Activated CD4-positive, CD25-positive, alpha-beta regulatory T cell (primary cell): ENCODE results near the gene LAMB1.
"Not testable (repeated sequence)": the region's sequence is repeated elsewhere in the genome, so short reads cannot be mapped to it uniquely, and the experiment has no call there.

Experiments
- DNase-seq, 4 experiments: peaks; one replicate each; lab custom pipeline; 2025; lab: John Stamatoyannopoulos, UW

The LAMB1 gene

GRCh38 chr7:107971613-107972012 is 31.3 kb downstream of the LAMB1 start:
- no peak for DNase-seq

GRCh38 chr7:107971100-107971499 is 31.9 kb downstream of the LAMB1 start:
- DNase-seq: no peak

GRCh38 chr7:107969856-107970255 is 33.1 kb downstream of the LAMB1 start:
- no peak for DNase-seq

- DNase-seq: no peak
Measured at GRCh38 chr7:107968449-107968848, 34.5 kb downstream of the LAMB1 start.

- DNase-seq: no peak
Measured at GRCh38 chr7:107967420-107967819, 35.5 kb downstream of the LAMB1 start.

GRCh38 chr7:107966711-107967110 is 36.2 kb downstream of the LAMB1 start:
- DNase-seq: no peak

GRCh38 chr7:107964510-107964909 is 38.5 kb downstream of the LAMB1 start:
- DNase-seq: no peak

- no peak for DNase-seq
Measured at GRCh38 chr7:107962817-107963216, 40.1 kb downstream of the LAMB1 start.

- no peak for DNase-seq
Measured at GRCh38 chr7:107961405-107961804, 41.6 kb downstream of the LAMB1 start.

- DNase-seq: no peak
Measured at GRCh38 chr7:107960272-107960671, 42.7 kb downstream of the LAMB1 start.

- no peak for DNase-seq
Measured at GRCh38 chr7:107959527-107959898, 43.4 kb downstream of the LAMB1 start.

GRCh38 chr7:107958764-107959526 is 44.0 kb downstream of the LAMB1 start:
- no peak for DNase-seq

GRCh38 chr7:107957436-107957835 is 45.5 kb downstream of the LAMB1 start:
- no peak for DNase-seq

GRCh38 chr7:107956950-107957349 is 46.0 kb downstream of the LAMB1 start:
- not testable (repeated sequence) for DNase-seq

- DNase-seq: no peak
Measured at GRCh38 chr7:107955394-107955793, 47.6 kb downstream of the LAMB1 start.

- no peak for DNase-seq
Measured at GRCh38 chr7:107953924-107954303, 49.0 kb downstream of the LAMB1 start.

GRCh38 chr7:107953265-107953923 is 49.6 kb downstream of the LAMB1 start:
- DNase-seq: no peak

GRCh38 chr7:107951896-107952295 is 51.1 kb downstream of the LAMB1 start:
- DNase-seq: no peak

- DNase-seq: no peak
Measured at GRCh38 chr7:107951172-107951787, 51.7 kb downstream of the LAMB1 start.

- DNase-seq: no peak
Measured at GRCh38 chr7:107949443-107949935, 53.5 kb downstream of the LAMB1 start.

GRCh38 chr7:107948645-107949442 is 54.1 kb downstream of the LAMB1 start:
- no peak for DNase-seq

- DNase-seq: no peak
Measured at GRCh38 chr7:107946881-107947280, 56.1 kb downstream of the LAMB1 start.
